Spinal cord (tissue), 10 donors: ENCODE results near the gene SHANK2. TPM values are rescaled to one million over a fixed set of nuclear protein-coding genes. Genes with fewer than 3 reads are reported as not detected.
A peak's percentile ranks its signal among the peaks of the same experiment; 100 is the strongest.

Source experiments
- DNase-seq, 6 donors: peaks; one replicate each; pipeline versions ENCODE4 v3.0.0 to v3.0.0-alpha.2; 2013 to 2015; ENCODE audit warnings: low spot score in 6 of 6, low read depth in 4 of 6
- H3K27ac ChIP-seq: one replicate; pipeline ENCODE4 v1.5.1; 2013; ENCODE audit warnings: low read depth, low read length, control low read depth
- H3K27me3 ChIP-seq: one replicate; pipeline ENCODE4 v1.6.1; 2013; ENCODE audit warnings: low read length; ENCODE audit not compliant: control insufficient read depth, insufficient read depth
- H3K36me3 ChIP-seq: one replicate; pipeline ENCODE4 v1.6.1; 2013; ENCODE audit warnings: low read length; ENCODE audit not compliant: control insufficient read depth, insufficient read depth
- H3K4me1 ChIP-seq: one replicate; pipeline ENCODE4 v1.6.1; 2013; ENCODE audit warnings: low read length; ENCODE audit not compliant: control insufficient read depth, insufficient read depth
- H3K4me3 ChIP-seq: one replicate; pipeline ENCODE4 v1.5.1; 2013; ENCODE audit warnings: low read depth, low read length, control low read depth
- H3K9me3 ChIP-seq: one replicate; pipeline ENCODE4 v1.6.1; 2013; ENCODE audit warnings: low read length; ENCODE audit not compliant: control insufficient read depth, insufficient read depth
- WGBS: methylation state at CpG from one replicate; pipeline ENCODE4 v1.1.5; 2013; ENCODE audit warnings: missing lambda C conversion rate; ENCODE audit not compliant: insufficient coverage; 5-methylcytosine and 5-hydroxymethylcytosine counted together
- long read RNA-seq, 4 donors: transcript quantifications; one replicate each; lab custom pipeline, GENCODE V29; 2026
- polyA plus RNA-seq, 2 donors: library from polyadenylated mRNA; unstranded; fragments of 120-200 nt; gene quantifications; one replicate each; pipeline ENCODE4 v1.2.1, GENCODE V29; 2013; ENCODE audit not compliant: insufficient read length in 2 of 2
- total RNA-seq, 2 donors: library from RNA; depleted of rRNA in 1 of 2; stranded (reverse); fragments of 120-200 nt in 1 of 2; fragments of >200 nt in 1 of 2; gene quantifications; one replicate each; pipeline versions ENCODE4 v1.2.3 to v1.2.4, GENCODE V29; 2013 to 2014
- donor health status: healthy.

SHANK2 gene
- total RNA-seq (10 to 100 TPM; 10.9 to 21.4 TPM), polyA plus RNA-seq (10 to 100 TPM; 35.8 to 36.4 TPM)
- long read RNA-seq, donor 1, full-length matches to known transcripts: 35 of 35 reads
- long read RNA-seq, donor 1, partial matches to known transcripts: 0 of 35 reads
- long read RNA-seq, donor 1, other reads (novel, unspliced or antisense): 0 of 35 reads
- long read RNA-seq, donor 2, full-length matches to known transcripts: 3 of 3 reads
- long read RNA-seq, donor 2, partial matches to known transcripts: 0 of 3 reads
- long read RNA-seq, donor 2, other reads (novel, unspliced or antisense): 0 of 3 reads
- long read RNA-seq, donor 3, full-length matches to known transcripts: 10 of 10 reads
- long read RNA-seq, donor 3, partial matches to known transcripts: 0 of 10 reads
- long read RNA-seq, donor 3, other reads (novel, unspliced or antisense): 0 of 10 reads
- long read RNA-seq, donor 4, full-length matches to known transcripts: 4 of 4 reads
- long read RNA-seq, donor 4, partial matches to known transcripts: 0 of 4 reads
- long read RNA-seq, donor 4, other reads (novel, unspliced or antisense): 0 of 4 reads

- H3K4me1 ChIP-seq: peaks cover 40% of the 10 kb centered on the region
- H3K9me3 ChIP-seq: no peaks in the 10 kb centered on the region
- H3K4me3 ChIP-seq: peak within 1 kb of the TSS; percentile 39
- no peak within 1 kb of the TSS for H3K27ac ChIP-seq
- DNase-seq: no peak
- WGBS: 0% methylated on average over 67 of the region's 70 CpGs
- H3K27me3 ChIP-seq: peaks cover 51% of the 10 kb centered on the region
- H3K36me3 ChIP-seq: no peaks in the 10 kb centered on the region
Observed at GRCh38 chr11:71252269-71252769, at the start of gene SHANK2. TSS of gene SHANK2 (minus strand) at chr11:71252577. CDS start at chr11:71147326, 105,251 bp downstream.

- H3K36me3 ChIP-seq: no peaks in the 10 kb centered on the region
- peaks cover 20% of the 10 kb centered on the region for H3K4me1 ChIP-seq
- H3K4me3 ChIP-seq: no peak overlapping the region
- no peak overlapping the region for H3K27ac ChIP-seq
- H3K9me3 ChIP-seq: no peaks in the 10 kb centered on the region
- peak in 1 of 6 donors; percentile 13 for DNase-seq
- H3K27me3 ChIP-seq: no peaks in the 10 kb centered on the region
- 54% methylated on average over 16 of the region's 17 CpGs for WGBS
Observed at GRCh38 chr11:71301858-71302533, 49.6 kb upstream of the SHANK2 start.

GRCh38 chr11:71301046-71301857, 48.9 kb upstream of the SHANK2 start:
- Histone ChIP-seq H3K27ac (no peak overlapping the region), H3K4me3 (no peak overlapping the region), H3K36me3 (no peaks in the 10 kb centered on the region), H3K27me3 (no peaks in the 10 kb centered on the region), H3K4me1 (peaks cover 20% of the 10 kb centered on the region), H3K9me3 (no peaks in the 10 kb centered on the region)
- 82% methylated on average over 16 of the region's 19 CpGs for WGBS
- peak in 1 of 6 donors; percentile 17 for DNase-seq

GRCh38 chr11:71300187-71300586, 47.8 kb upstream of the SHANK2 start:
- 49% methylated on average over 4 of the region's 8 CpGs for WGBS
- peak in 2 of 6 donors; percentile 2 to 25 for DNase-seq
- no peak overlapping the region for H3K4me3 ChIP-seq
- no peaks in the 10 kb centered on the region for H3K9me3 ChIP-seq
- no peaks in the 10 kb centered on the region for H3K36me3 ChIP-seq
- no peak overlapping the region for H3K27ac ChIP-seq
- H3K4me1 ChIP-seq: peaks cover 20% of the 10 kb centered on the region
- H3K27me3 ChIP-seq: no peaks in the 10 kb centered on the region

GRCh38 chr11:71298761-71299181, 46.4 kb upstream of the SHANK2 start:
- Histone ChIP-seq H3K9me3 (no peaks in the 10 kb centered on the region), H3K36me3 (no peaks in the 10 kb centered on the region), H3K27me3 (no peaks in the 10 kb centered on the region), H3K4me1 (peaks cover 20% of the 10 kb centered on the region), H3K4me3 (no peak overlapping the region), H3K27ac (no peak overlapping the region)
- no peak for DNase-seq
- 96% methylated on average over 14 of the region's 14 CpGs for WGBS

- no peak for DNase-seq
- Histone ChIP-seq H3K4me1 (peaks cover 20% of the 10 kb centered on the region), H3K4me3 (no peak overlapping the region), H3K9me3 (no peaks in the 10 kb centered on the region), H3K27me3 (no peaks in the 10 kb centered on the region), H3K36me3 (no peaks in the 10 kb centered on the region), H3K27ac (no peak overlapping the region)
- WGBS: 91% methylated on average over 6 of the region's 8 CpGs
Observed at GRCh38 chr11:71298016-71298550, 45.7 kb upstream of the SHANK2 start.

- Histone ChIP-seq H3K27ac (no peak overlapping the region), H3K36me3 (no peaks in the 10 kb centered on the region), H3K9me3 (no peaks in the 10 kb centered on the region), H3K27me3 (no peaks in the 10 kb centered on the region), H3K4me1 (no peaks in the 10 kb centered on the region), H3K4me3 (no peak overlapping the region)
- no peak for DNase-seq
- 91% methylated on average over 6 of the region's 9 CpGs for WGBS
Observed at GRCh38 chr11:71294846-71295600, 42.6 kb upstream of the SHANK2 start.

- no peak overlapping the region for H3K4me3 ChIP-seq
Observed at GRCh38 chr11:71293961-71294782, 41.8 kb upstream of the SHANK2 start.

More at GRCh38 chr11:71293961-71294782, 41.8 kb upstream of the SHANK2 start:
- no peak for DNase-seq
- Histone ChIP-seq H3K9me3 (peaks cover 3% of the 10 kb centered on the region), H3K4me1 (no peaks in the 10 kb centered on the region), H3K36me3 (no peaks in the 10 kb centered on the region), H3K27ac (no peak overlapping the region), H3K27me3 (no peaks in the 10 kb centered on the region)
- 82% methylated on average over 3 of the region's 3 CpGs for WGBS
